Mesodermal cell (in vitro differentiated cells): ENCODE data around the gene SOCS1.

ENCODE experiments used
- H3K27ac ChIP-seq: 2 replicates; pipeline ENCODE4 v1.7.0; 2013; ENCODE audit warnings: mild to moderate bottlenecking, low read depth, low read length, moderate library complexity; ENCODE audit not compliant: severe bottlenecking
- H3K36me3 ChIP-seq: 2 replicates; pipeline ENCODE4 v1.7.1; 2013; ENCODE audit warnings: mild to moderate bottlenecking, low read length, moderate library complexity; ENCODE audit not compliant: control insufficient read depth, insufficient read depth
- H3K4me1 ChIP-seq: one replicate; pipeline ENCODE4 v1.7.1; 2013; ENCODE audit warnings: mild to moderate bottlenecking, low read length; ENCODE audit not compliant: insufficient read depth, control insufficient read depth, poor library complexity, severe bottlenecking
- H3K4me3 ChIP-seq: 2 replicates; pipeline ENCODE4 v1.7.0; 2013; ENCODE audit warnings: low read length, control low read depth, mild to moderate bottlenecking; ENCODE audit not compliant: insufficient read depth, poor library complexity, severe bottlenecking; ENCODE audit errors: extremely low read depth
- H3K9me3 ChIP-seq: 2 replicates; pipeline ENCODE4 v1.7.1; 2013; ENCODE audit warnings: mild to moderate bottlenecking, low read length, moderate library complexity; ENCODE audit not compliant: control insufficient read depth
- WGBS, 2 experiments: methylation state at CpG; one replicate each; pipeline ENCODE4 v1.1.5; 2013; ENCODE audit warnings: missing lambda C conversion rate in 2 of 2; ENCODE audit not compliant: insufficient coverage in 2 of 2; 5-methylcytosine and 5-hydroxymethylcytosine counted together

Gene SOCS1

DNA sequence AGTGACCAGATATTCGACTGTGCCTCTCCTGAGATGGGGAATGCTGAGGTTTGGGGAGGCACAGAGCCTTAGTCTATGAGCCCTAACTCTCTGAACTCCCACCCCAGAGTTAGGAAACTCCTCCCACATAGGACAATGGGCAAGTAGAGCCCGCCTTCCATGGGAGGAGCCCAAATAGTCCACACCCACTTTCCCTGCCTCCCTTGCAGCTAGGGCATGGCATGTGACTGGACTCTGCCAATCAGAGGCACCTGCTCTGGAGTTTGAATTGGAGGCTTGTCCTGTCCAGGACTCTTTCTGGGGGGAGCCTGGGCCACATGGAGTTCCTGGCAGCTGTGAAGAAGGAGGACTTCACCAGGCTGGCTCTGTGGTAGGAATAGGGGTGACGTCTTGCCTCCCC lies 48.4 kb downstream of the SOCS1 start:
- Histone ChIP-seq H3K27ac (no peak overlapping the region), H3K9me3 (peaks cover 12% of the 10 kb centered on the region), H3K4me1 (peaks cover 10% of the 10 kb centered on the region), H3K4me3 (no peak overlapping the region), H3K36me3 (no peaks in the 10 kb centered on the region)
- WGBS, 2 experiments: 100% methylated on average over 1 of the region's 3 CpGs

DNA sequence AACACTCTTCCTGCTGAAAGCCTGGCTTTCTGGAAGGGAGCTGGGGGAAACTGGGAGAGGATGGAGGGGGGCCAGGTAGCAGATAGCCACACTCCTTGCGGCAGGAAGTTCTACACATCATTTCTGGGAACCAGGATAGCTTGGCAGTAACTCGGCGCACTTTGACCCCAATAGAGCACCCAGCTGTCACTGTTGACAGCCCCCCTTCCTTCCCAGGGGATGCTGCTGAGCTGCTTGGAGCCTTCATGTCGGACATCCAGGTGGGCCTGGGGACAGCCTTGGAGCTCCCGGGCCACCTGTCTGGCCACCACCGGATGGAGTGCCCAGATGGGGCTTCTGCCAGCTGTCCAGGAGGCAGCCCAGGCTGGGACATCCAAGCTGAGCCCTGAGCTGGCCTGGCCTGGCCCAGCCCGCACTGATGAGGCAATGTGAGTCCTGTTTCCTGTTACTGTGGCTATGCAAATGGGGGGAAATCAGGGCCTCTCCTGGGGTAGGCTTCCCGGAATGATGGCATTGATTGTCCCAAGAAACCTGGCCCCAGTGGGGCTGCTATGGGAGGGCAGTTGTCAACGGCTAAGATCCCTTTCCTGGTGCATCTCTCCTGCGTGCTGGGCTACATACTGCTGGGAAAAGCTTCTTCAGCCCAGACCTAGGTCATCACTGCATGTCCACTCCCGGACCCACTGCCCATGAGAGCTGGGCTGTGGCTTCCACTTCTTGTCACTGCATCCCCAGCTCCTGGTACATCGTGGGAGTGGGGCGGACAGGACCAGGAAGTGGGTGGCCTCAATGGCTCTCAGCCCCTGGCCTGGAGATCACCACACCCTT lies 50.0 kb downstream of the SOCS1 start:
- peaks cover 26% of the 10 kb centered on the region for H3K4me1 ChIP-seq
- H3K36me3 ChIP-seq: no peaks in the 10 kb centered on the region
- no peak overlapping the region for H3K27ac ChIP-seq
- no peak overlapping the region for H3K4me3 ChIP-seq
- H3K9me3 ChIP-seq: peaks cover 12% of the 10 kb centered on the region
- WGBS, 2 experiments: 74 to 77% methylated on average over 11 to 13 of the region's 13 CpGs

DNA sequence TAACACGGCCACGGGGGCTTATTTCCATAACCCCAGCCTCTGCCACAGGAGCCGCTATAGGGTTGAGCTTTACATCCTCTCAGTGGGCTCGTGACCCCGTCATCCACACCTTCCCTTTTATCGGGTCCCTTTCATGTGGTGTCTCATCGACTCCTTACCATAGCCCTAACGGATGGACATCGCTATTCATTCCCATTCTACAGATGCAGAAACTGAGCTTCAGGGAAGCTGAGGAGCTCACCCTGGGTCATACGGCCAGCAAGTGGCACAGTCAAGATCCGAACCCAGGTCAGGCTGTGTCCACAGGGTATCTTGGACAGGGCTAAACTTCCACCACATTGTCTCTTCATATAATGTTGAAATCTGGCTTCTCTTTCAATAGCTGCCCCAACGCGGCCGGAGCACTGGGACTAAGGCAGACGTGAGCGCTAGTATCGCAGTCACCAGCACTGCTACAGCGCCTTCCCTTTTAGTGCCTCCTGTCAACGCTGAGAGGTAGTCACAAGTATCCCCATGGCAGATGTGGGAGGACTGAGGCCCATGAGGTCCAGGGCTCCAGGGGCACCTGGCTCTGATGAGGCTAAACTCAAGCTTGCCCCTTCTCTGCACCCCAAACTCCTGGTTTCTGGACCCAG lies 50.8 kb downstream of the SOCS1 start:
- WGBS, 2 experiments: 95 to 96% methylated on average over 17 to 19 of the region's 19 CpGs
- H3K36me3 ChIP-seq: no peaks in the 10 kb centered on the region

GRCh38 chr16:11204513-11205047 lies 51.4 kb downstream of the SOCS1 start:
- peaks cover 12% of the 10 kb centered on the region for H3K9me3 ChIP-seq
- peaks cover 33% of the 10 kb centered on the region for H3K4me1 ChIP-seq
- H3K27ac ChIP-seq: no peak overlapping the region
- H3K36me3 ChIP-seq: no peaks in the 10 kb centered on the region
- 81 to 98% methylated on average over 4 of the region's 4 CpGs for WGBS, 2 experiments
- no peak overlapping the region for H3K4me3 ChIP-seq

More for the DNA sequence above, 50.8 kb downstream of the SOCS1 start:
- H3K27ac ChIP-seq: no peak overlapping the region
- H3K4me3 ChIP-seq: no peak overlapping the region
- peaks cover 33% of the 10 kb centered on the region for H3K4me1 ChIP-seq
- peaks cover 12% of the 10 kb centered on the region for H3K9me3 ChIP-seq
